ENCODE results near the gene HPX. TPM values are rescaled to one million over a fixed set of nuclear protein-coding genes. Genes with fewer than 3 reads are reported as not detected.

Gene HPX
- total and polyA plus RNA-seq, 2 of the 13 experiments (the other 11 are each of a cell fraction or from before 2014, with no cell fraction given), result 9.2 to 57.4 TPM

DNA sequence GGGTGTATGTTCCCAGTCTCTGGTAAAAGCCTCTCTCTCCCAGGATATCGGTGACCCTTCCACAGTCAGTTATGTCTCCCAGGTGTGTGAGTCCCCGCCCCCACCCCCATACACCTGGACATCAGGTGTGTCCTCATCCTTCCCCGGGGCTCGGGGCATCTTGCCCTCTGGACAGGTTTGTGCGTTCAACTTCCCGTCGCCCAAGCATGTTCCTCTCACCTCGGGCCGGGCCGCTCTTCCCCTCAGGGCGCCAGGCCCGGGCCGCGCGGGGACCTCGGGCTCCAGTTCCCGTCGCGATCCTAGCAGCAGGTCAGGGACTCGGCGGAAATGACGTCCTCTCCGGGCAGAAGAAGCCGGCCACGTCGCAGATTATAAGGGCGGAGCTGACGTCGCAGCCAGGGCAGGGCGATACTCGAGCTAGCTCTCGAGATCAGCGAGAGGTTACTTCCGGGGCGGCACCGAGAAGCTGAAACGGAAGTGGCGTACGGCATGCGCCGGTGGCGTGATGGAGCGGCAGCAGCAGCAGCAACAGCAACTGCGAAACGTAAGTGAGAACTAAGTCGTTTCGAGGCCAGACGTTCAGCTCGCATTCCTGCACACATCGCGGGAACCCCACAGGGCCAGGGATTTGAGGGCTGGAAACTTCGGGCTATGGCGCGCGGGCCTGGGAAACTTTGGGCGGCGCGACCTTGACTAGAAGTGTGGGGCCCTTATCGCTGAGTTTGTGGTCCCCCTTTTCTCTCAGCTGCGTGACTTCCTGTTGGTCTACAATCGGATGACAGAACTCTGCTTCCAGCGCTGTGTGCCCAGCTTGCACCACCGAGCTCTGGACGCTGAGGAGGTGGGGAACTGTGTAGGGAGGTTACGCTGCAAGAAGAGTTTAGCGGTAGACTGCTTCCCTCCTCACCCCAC is 40.5 kb upstream of the HPX start, which contains the start of the genes ARFIP2 and TIMM10B:
ARFIP2 (minus strand) TSS at position 320 of the 912 bp plus-strand sequence. CDS start 910 bp downstream, outside the sequence.
TIMM10B (plus strand) TSS at position 490 of the 912 bp plus-strand sequence; CDS start at position 506, 16 bp downstream.
- Histone ChIP-seq H3K9ac (ENCODE audit: insufficient read depth, low read depth, low read length) (peak within 1 kb of the TSS; percentile 95), H3K4me1 (ENCODE audit: insufficient read depth, low read length) (peaks cover 56% of the 10 kb centered on the region), H3K79me2 (ENCODE audit: insufficient read depth, low read length) (peaks cover 39% of the 10 kb centered on the region), H4K20me1 (ENCODE audit: insufficient read depth, low read length) (no peaks in the 10 kb centered on the region; the same call in 1 of the 2 replicates), H3K27ac (ENCODE audit: extremely low read length, insufficient read depth, low read length) (peak within 1 kb of the TSS; percentile 95), H3K9me3 (ENCODE audit: low read length) (no peaks in the 10 kb centered on the region), H3K36me3 (replicated peaks in 1 of 2; ENCODE audit: control insufficient read depth in 1 of 2, insufficient read depth in 2 of 2, low read length in 2 of 2) (peaks cover 10 to 47% of the 10 kb centered on the region in 2 experiments), H2AFZ (ENCODE audit: low read length) (no peak within 1 kb of the TSS), H3K27me3 (ENCODE audit: control insufficient read depth in 1 of 2, insufficient read depth in 2 of 2, low read length in 2 of 2) (no peaks in the 10 kb centered on the region; a peak in 1 of 5 replicates), H3K4me2 (ENCODE audit: low read depth, low read length) (peak within 1 kb of the TSS; percentile 99), H3K4me3 (replicated peaks in 1 of 3; ENCODE audit: insufficient read depth in 1 of 3, low read depth in 2 of 3, low read length in 3 of 3) (peak within 1 kb of the TSS; percentile 86 to 92 (median 86))
- ChIA-PET POLR2A (interaction anchor here (0.8 to 2.1 kb wide), 14 partner anchors 8 to 202 kb away, joined by 3 to 13 read pairs (median 7); partner anchors contain the start of genes HPX, ILK, MRPL17 and RRP8), CTCF (ENCODE audit: low intra/inter-chr PET ratio, low total read pairs) (no interaction called here)
- DNase-seq (ENCODE audit: low spot score) (peak; percentile 96), ATAC-seq (peak; percentile 96), FAIRE-seq (peak; percentile 98)
- 2% methylated on average over 25 of the region's 66 CpGs for WGBS (ENCODE audit: low lambda C conversion rate)
- intact Hi-C loops (cut with micrococcal nuclease; ENCODE audit: unreplicated experiment), result loop anchor here (2.0 to 10.0 kb wide), 5 partner anchors 24 to 246 kb away; partner anchors contain the start of genes CNGA4, FHIP1B, MRPL17 and TAF10
- BruUV-seq (replicated peaks), result TSS peak; percentile 57
- in situ Hi-C loops (cut with HindIII; ENCODE audit: extremely low pct_ligation_motif_present, low pct_unique_long_range_greater_than_20kb), result loop anchor here (10.0 kb wide), 1 partner anchor 124 kb away; the partner anchor contains the start of genes ILK and RRP8
- TF ChIP-seq ZKSCAN5 (CRISPR knock-in tag; IDR thresholded peaks at IDR 0.05) (no peak), CCAR2 (optimal IDR thresholded peaks at IDR 0.05; ENCODE audit: low read depth, low read length) (no peak), ZNF562 (CRISPR knock-in tag; IDR thresholded peaks at IDR 0.05; ENCODE audit: borderline replicate concordance) (no peak), POLR2A (IDR thresholded peaks at IDR 0.05; ENCODE audit: insufficient read depth in 1 of 2, low read depth in 2 of 2, low read length in 2 of 2) (peak; percentile 94 to 98), ZFP62 (CRISPR knock-in tag; IDR thresholded peaks at IDR 0.05) (no peak), REPIN1 (CRISPR knock-in tag; IDR thresholded peaks at IDR 0.05; ENCODE audit: borderline replicate concordance, low read depth) (peak; percentile 14; the same call in 1 of the 2 replicates), ELF1 (CRISPR knock-in tag; IDR thresholded peaks at IDR 0.05) (peak; percentile 95), FOXC1 (CRISPR knock-in tag; IDR thresholded peaks at IDR 0.05; ENCODE audit: borderline replicate concordance) (no peak; the same call in 1 of the 2 replicates), ZC3H4 (CRISPR knock-in tag; IDR thresholded peaks at IDR 0.05; ENCODE audit: borderline replicate concordance) (no peak), ZNF670 (CRISPR knock-in tag; IDR thresholded peaks at IDR 0.05; ENCODE audit: borderline replicate concordance) (no peak), ZNF546 (CRISPR knock-in tag; conservative IDR thresholded peaks at IDR 0.05) (no peak), ZNF484 (CRISPR knock-in tag; IDR thresholded peaks at IDR 0.05; ENCODE audit: borderline replicate concordance, low read depth) (no peak), ZSCAN31 (CRISPR knock-in tag; IDR thresholded peaks at IDR 0.05; ENCODE audit: low read depth) (peak; percentile 76), ZNF678 (CRISPR knock-in tag; IDR thresholded peaks at IDR 0.05) (no peak), HNRNPH1 (optimal IDR thresholded peaks at IDR 0.05; ENCODE audit: low read depth, low read length) (no peak)
- TF ChIP-seq, protein P1, sequence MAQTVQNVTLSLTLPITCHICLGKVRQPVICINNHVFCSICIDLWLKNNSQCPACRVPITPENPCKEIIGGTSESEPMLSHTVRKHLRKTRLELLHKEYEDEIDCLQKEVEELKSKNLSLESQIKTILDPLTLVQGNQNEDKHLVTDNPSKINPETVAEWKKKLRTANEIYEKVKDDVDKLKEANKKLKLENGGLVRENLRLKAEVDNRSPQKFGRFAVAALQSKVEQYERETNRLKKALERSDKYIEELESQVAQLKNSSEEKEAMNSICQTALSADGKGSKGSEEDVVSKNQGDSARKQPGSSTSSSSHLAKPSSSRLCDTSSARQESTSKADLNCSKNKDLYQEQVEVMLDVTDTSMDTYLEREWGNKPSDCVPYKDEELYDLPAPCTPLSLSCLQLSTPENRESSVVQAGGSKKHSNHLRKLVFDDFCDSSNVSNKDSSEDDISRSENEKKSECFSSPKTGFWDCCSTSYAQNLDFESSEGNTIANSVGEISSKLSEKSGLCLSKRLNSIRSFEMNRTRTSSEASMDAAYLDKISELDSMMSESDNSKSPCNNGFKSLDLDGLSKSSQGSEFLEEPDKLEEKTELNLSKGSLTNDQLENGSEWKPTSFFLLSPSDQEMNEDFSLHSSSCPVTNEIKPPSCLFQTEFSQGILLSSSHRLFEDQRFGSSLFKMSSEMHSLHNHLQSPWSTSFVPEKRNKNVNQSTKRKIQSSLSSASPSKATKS (CRISPR knock-in tag; IDR thresholded peaks at IDR 0.05), result no peak; the same call in 1 of the 2 replicates
- TF ChIP-seq, protein P2, sequence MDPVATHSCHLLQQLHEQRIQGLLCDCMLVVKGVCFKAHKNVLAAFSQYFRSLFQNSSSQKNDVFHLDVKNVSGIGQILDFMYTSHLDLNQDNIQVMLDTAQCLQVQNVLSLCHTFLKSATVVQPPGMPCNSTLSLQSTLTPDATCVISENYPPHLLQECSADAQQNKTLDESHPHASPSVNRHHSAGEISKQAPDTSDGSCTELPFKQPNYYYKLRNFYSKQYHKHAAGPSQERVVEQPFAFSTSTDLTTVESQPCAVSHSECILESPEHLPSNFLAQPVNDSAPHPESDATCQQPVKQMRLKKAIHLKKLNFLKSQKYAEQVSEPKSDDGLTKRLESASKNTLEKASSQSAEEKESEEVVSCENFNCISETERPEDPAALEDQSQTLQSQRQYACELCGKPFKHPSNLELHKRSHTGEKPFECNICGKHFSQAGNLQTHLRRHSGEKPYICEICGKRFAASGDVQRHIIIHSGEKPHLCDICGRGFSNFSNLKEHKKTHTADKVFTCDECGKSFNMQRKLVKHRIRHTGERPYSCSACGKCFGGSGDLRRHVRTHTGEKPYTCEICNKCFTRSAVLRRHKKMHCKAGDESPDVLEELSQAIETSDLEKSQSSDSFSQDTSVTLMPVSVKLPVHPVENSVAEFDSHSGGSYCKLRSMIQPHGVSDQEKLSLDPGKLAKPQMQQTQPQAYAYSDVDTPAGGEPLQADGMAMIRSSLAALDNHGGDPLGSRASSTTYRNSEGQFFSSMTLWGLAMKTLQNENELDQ (CRISPR knock-in tag; IDR thresholded peaks at IDR 0.05; ENCODE audit: borderline replicate concordance), result no peak
- TF ChIP-seq, protein P3, sequence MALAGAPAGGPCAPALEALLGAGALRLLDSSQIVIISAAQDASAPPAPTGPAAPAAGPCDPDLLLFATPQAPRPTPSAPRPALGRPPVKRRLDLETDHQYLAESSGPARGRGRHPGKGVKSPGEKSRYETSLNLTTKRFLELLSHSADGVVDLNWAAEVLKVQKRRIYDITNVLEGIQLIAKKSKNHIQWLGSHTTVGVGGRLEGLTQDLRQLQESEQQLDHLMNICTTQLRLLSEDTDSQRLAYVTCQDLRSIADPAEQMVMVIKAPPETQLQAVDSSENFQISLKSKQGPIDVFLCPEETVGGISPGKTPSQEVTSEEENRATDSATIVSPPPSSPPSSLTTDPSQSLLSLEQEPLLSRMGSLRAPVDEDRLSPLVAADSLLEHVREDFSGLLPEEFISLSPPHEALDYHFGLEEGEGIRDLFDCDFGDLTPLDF (CRISPR knock-in tag; IDR thresholded peaks at IDR 0.05), result 0 out of 2 replicates have a peak, but pooled peaks have one; percentile 23

Data from HepG2 (cell line).